HCT116 (cell line): ENCODE measurements around the gene PI4KA. TPM values are rescaled to one million over a fixed set of nuclear protein-coding genes. Genes with fewer than 3 reads are reported as not detected.

Experiments
- ATAC-seq: fragments of 200-7000 bp; cut with Tn5 transposase; 2 replicates; pipeline ENCODE4 v1.9.1; 2020; ENCODE audit warnings: mild to moderate bottlenecking, moderate library complexity
- BruUV-seq: library from RNA; stranded (reverse); fragments of 400-500 nt; replicated peaks from 2 replicates; lab custom pipeline; 2021; lab: Mats Ljungman, UMichigan
- CTCF ChIA-PET: fragments of 300-600 bp; sonication (Branson Sonifier 250); formaldehyde crosslinking; loops from one replicate; lab custom pipeline; 2021; ENCODE audit warnings: antibody characterized with exemption; lab: Charles Lee
- POLR2A ChIA-PET: fragments of 300-600, 350-600 bp; sonication (Branson Sonifier 250); formaldehyde crosslinking; loops from one replicate; lab custom pipeline; 2021; ENCODE audit warnings: antibody characterized with exemption; lab: Charles Lee
- RAD21 ChIA-PET, 2 experiments: fragments of 300-600 bp; sonication (Branson Sonifier 250); formaldehyde crosslinking; loops; one replicate each; lab custom pipeline; 2023; ENCODE audit warnings: low total read pairs in 2 of 2; ENCODE audit not compliant: uncharacterized antibody in 2 of 2, unreplicated experiment in 2 of 2, low non-redundant PET in 1 of 2; lab: Charles Lee
- DNase-seq: peaks from one replicate; pipeline ENCODE4 v3.0.0-alpha.2; 2010; ENCODE audit warnings: low read depth, low spot score
- H2AFZ ChIP-seq: fragments of 200-600 bp; shearing (Covaris generic), sonication (generic); 2 replicates; pipeline ENCODE4 v1.6.1; 2017; ENCODE audit warnings: low read depth, mixed run types, mixed read lengths, antibody characterized with exemption, low read length; ENCODE audit not compliant: poor library complexity, severe bottlenecking
- H3K27ac ChIP-seq: 2 replicates; pipeline ENCODE4 v1.5.1; 2012; ENCODE audit warnings: low read depth, low read length
- H3K27me3 ChIP-seq: fragments of 200-600 bp; sonication (generic); 2 replicates; pipeline ENCODE4 v1.6.1; 2016; ENCODE audit warnings: mixed run types, low read length, mixed read lengths; ENCODE audit not compliant: insufficient read depth
- H3K36me3 ChIP-seq, 2 experiments: fragments of 200-500 bp in 1 of 2; fragments of 200-600 bp in 1 of 2; sonication (Bioruptor generic) in 1 of 2; sonication (generic) in 1 of 2; 2 replicates each; pipeline versions ENCODE4 v1.5.1 to v1.6.1; 2014 to 2016; ENCODE audit warnings: low read length in 2 of 2, inconsistent platforms in 1 of 2, mixed read lengths in 1 of 2, mixed run types in 1 of 2; ENCODE audit not compliant: insufficient read depth in 2 of 2, control insufficient read depth in 1 of 2
- H3K4me1 ChIP-seq, 2 experiments: fragments of 200-600 bp in 1 of 2; sonication (generic) in 1 of 2; 2 replicates each; pipeline versions ENCODE4 v1.5.1 to v1.6.1; 2012 to 2017; ENCODE audit warnings: low read length in 2 of 2, inconsistent platforms in 1 of 2, mild to moderate bottlenecking in 1 of 2, mixed read lengths in 1 of 2, mixed run types in 1 of 2, moderate library complexity in 1 of 2; ENCODE audit not compliant: insufficient read depth in 2 of 2, control insufficient read depth in 1 of 2
- H3K4me2 ChIP-seq: fragments of 200-600 bp; sonication (generic); 2 replicates; pipeline ENCODE4 v1.6.1; 2017; ENCODE audit warnings: mixed run types, low read length, mixed read lengths
- H3K4me3 ChIP-seq, 2 experiments: fragments of 200-600 bp in 1 of 2; sonication (generic) in 1 of 2; replicated peaks in 1 of 2; 2 replicates each; pipeline ENCODE4 v1.5.1; 2011 to 2016; ENCODE audit warnings: low read length in 2 of 2, control low read depth in 1 of 2, low read depth in 1 of 2, mild to moderate bottlenecking in 1 of 2, mixed read lengths in 1 of 2, mixed run types in 1 of 2
- H3K79me2 ChIP-seq: fragments of 200-600 bp; sonication (generic); 2 replicates; pipeline ENCODE4 v1.6.1; 2017; ENCODE audit warnings: mild to moderate bottlenecking, mixed run types, low read length, moderate library complexity, mixed read lengths; ENCODE audit not compliant: insufficient read depth
- H3K9ac ChIP-seq: fragments of 200-600 bp; sonication (generic); 2 replicates; pipeline ENCODE4 v1.6.1; 2016; ENCODE audit warnings: low read length, mixed read lengths
- H3K9me2 ChIP-seq: fragments of 200-600 bp; sonication (generic), shearing (Covaris generic); 2 replicates; pipeline ENCODE4 v1.6.1; 2017; ENCODE audit warnings: mixed run types, mild to moderate bottlenecking, moderate library complexity; ENCODE audit not compliant: insufficient read depth
- H3K9me3 ChIP-seq, 2 experiments: fragments of 200-500 bp in 1 of 2; fragments of 200-600 bp in 1 of 2; sonication (Bioruptor generic) in 1 of 2; sonication (generic) in 1 of 2; 2 replicates each; pipeline ENCODE4 v1.6.1; 2014 to 2017; ENCODE audit warnings: low read length in 2 of 2, mixed read lengths in 2 of 2, inconsistent platforms in 1 of 2, low read depth in 1 of 2, mild to moderate bottlenecking in 1 of 2, mixed run types in 1 of 2, moderate library complexity in 1 of 2; ENCODE audit not compliant: control insufficient read depth in 1 of 2, insufficient read depth in 1 of 2
- H4K20me1 ChIP-seq: fragments of 200-600 bp; sonication (generic), shearing (Covaris generic); 2 replicates; pipeline ENCODE4 v1.6.1; 2017; ENCODE audit warnings: mixed run types, mild to moderate bottlenecking, moderate library complexity; ENCODE audit not compliant: insufficient read depth
- CBX3 ChIP-seq: IDR thresholded peaks from 2 replicates; pipeline ENCODE4 v1.6.1; 2012; ENCODE audit warnings: low read depth
- EGR1 ChIP-seq: IDR thresholded peaks from 2 replicates; pipeline ENCODE4 v1.6.1; 2012; ENCODE audit warnings: low read depth
- ELF1 ChIP-seq: IDR thresholded peaks from 2 replicates; pipeline ENCODE4 v1.6.1; 2012; ENCODE audit warnings: low read depth, borderline replicate concordance
- EZH2 ChIP-seq: fragments of 200-600 bp; sonication (generic); IDR thresholded peaks from 2 replicates; pipeline ENCODE4 v1.6.1; 2017; ENCODE audit warnings: antibody characterized with exemption, mixed run types
- FOSL1 ChIP-seq: IDR thresholded peaks from 2 replicates; pipeline ENCODE4 v1.6.1; 2012; ENCODE audit warnings: low read depth
- JUND ChIP-seq: IDR thresholded peaks from 2 replicates; pipeline ENCODE4 v1.6.1; 2012
- POLR2A ChIP-seq: IDR thresholded peaks from 2 replicates; pipeline ENCODE4 v1.7.0; 2011; ENCODE audit warnings: borderline replicate concordance; ENCODE audit not compliant: insufficient read depth, insufficient read length; ENCODE audit errors: extremely low read depth
- POLR2AphosphoS5 ChIP-seq: IDR thresholded peaks from 2 replicates; pipeline ENCODE4 v1.6.1; 2011; ENCODE audit warnings: mild to moderate bottlenecking, low read depth, low read length, moderate library complexity
- SIN3A ChIP-seq: IDR thresholded peaks from 2 replicates; pipeline ENCODE4 v1.6.1; 2012; ENCODE audit warnings: low read depth
- SP1 ChIP-seq: IDR thresholded peaks from 2 replicates; pipeline ENCODE4 v1.6.1; 2012; ENCODE audit warnings: low read depth
- SRF ChIP-seq: IDR thresholded peaks from 2 replicates; pipeline ENCODE4 v1.6.1; 2012; ENCODE audit warnings: low read depth
- TCF7L2 ChIP-seq: IDR thresholded peaks from 2 replicates; pipeline ENCODE4 v1.7.0; 2011; ENCODE audit warnings: borderline replicate concordance, inconsistent platforms; ENCODE audit not compliant: insufficient read depth, insufficient read length; ENCODE audit errors: extremely low read depth
- YY1 ChIP-seq: IDR thresholded peaks from 2 replicates; pipeline ENCODE4 v1.6.1; 2011; ENCODE audit warnings: low read length, low read depth, moderate library complexity, mild to moderate bottlenecking; ENCODE audit not compliant: insufficient replicate concordance; ENCODE audit errors: extremely low read depth
- ZNF274 ChIP-seq: fragments of 200-500 bp; sonication (Bioruptor generic); IDR thresholded peaks from 2 replicates; pipeline ENCODE4 v1.6.1; 2014; ENCODE audit warnings: mild to moderate bottlenecking, low read depth, low read length, inconsistent platforms
- intact Hi-C: fragments of 100-400 bp; cut with micrococcal nuclease; formaldehyde crosslinking; loops from 2 replicates; pipeline ENCODE4 v1.10.0; 2022
- total RNA-seq: library from RNA; stranded (reverse); gene quantifications from one replicate; pipeline ENCODE4 v1.2.1, GENCODE V29; 2021; ENCODE audit not compliant: unreplicated experiment
- TF ChIP-seq, protein P1 (sequence below): IDR thresholded peaks from 2 replicates; pipeline ENCODE4 v1.6.1; 2012
- TF ChIP-seq, protein P2 (sequence below): IDR thresholded peaks from 2 replicates; pipeline ENCODE4 v1.6.1; 2012
- TF ChIP-seq, protein P3 (sequence below), 3 experiments: fragments of 200-600 bp in 1 of 3; sonication (generic) in 1 of 3; IDR thresholded peaks in 2 of 3; conservative IDR thresholded peaks in 1 of 3; 2 replicates each; pipeline ENCODE4 v1.5.1; 2012 to 2017; ENCODE audit warnings: low read depth in 2 of 3, low read length in 2 of 3, antibody characterized with exemption in 1 of 3, borderline replicate concordance in 1 of 3, control low read depth in 1 of 3, mild to moderate bottlenecking in 1 of 3, mixed read lengths in 1 of 3, mixed run types in 1 of 3, moderate library complexity in 1 of 3; ENCODE audit not compliant: insufficient read depth in 1 of 3
- TF ChIP-seq, protein P4 (sequence below): IDR thresholded peaks from 2 replicates; pipeline ENCODE4 v1.6.1; 2012; ENCODE audit warnings: low read depth

PI4KA gene
- total RNA-seq, 1 experiment from 2014 or later: 59.6 TPM

DNA sequence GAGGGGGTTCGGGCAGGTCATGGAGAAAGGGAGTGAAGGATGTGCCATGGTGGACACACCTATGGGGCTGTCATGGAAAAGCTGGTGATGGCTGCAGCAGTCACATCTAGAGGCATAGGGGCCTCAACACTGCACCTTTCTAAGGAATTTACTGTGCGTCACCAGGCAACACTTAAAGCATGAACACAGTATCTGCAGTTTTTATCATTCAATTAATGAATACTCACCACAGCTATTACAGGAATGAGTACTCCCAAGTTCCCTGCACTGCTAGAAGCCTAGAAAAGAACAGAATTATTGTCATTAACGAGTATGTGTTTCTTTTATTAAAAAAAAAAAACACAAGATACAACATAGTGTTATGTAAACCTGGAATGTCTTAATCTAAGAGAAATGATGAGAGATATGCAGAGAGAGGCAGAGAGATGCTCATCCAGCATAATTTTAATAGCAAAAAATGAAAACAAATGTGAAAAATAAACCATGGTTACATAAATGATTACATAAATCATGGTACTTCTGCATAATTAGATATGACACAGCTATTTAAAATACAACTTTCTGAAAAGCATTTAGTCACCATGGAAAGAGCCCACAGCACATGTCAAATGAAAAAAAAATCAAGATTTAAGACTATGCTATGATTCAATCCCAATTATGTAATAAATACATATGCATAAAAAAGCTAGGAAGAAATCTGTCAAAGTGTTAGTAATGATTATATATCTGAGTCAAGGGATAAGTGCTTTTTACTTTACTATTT is 65.5 kb downstream of the PI4KA start:
- Histone ChIP-seq H3K79me2 (no peaks in the 10 kb centered on the region), H3K9ac (no peak overlapping the region), H3K4me1 (no peaks in the 10 kb centered on the region), H3K4me2 (no peak overlapping the region), H3K9me2 (no peaks in the 10 kb centered on the region), H2AFZ (no peak overlapping the region), H3K36me3 (peaks cover 3 to 4% of the 10 kb centered on the region in 2 experiments; a peak in 2 of 4 replicates), H3K27me3 (no peaks in the 10 kb centered on the region), H3K27ac (no peak overlapping the region), H4K20me1 (no peaks in the 10 kb centered on the region), H3K9me3 (no peaks in the 10 kb centered on the region), H3K4me3 (no peak overlapping the region)
- POLR2A ChIA-PET: no interaction called here
- no TSS peak for BruUV-seq
- RAD21 ChIA-PET: no interaction called here
- intact Hi-C loops: no loop called here
- ATAC-seq (no peak), DNase-seq (no peak)
- CTCF ChIA-PET: interaction anchor here (1.6 kb wide), 1 partner anchor 9 kb away, joined by 8 read pairs; no protein-coding TSS in a partner anchor
- TF ChIP-seq, protein P1, sequence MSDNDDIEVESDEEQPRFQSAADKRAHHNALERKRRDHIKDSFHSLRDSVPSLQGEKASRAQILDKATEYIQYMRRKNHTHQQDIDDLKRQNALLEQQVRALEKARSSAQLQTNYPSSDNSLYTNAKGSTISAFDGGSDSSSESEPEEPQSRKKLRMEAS: no peak
- TF ChIP-seq FOSL1: no peak
- TF ChIP-seq, protein P2, sequence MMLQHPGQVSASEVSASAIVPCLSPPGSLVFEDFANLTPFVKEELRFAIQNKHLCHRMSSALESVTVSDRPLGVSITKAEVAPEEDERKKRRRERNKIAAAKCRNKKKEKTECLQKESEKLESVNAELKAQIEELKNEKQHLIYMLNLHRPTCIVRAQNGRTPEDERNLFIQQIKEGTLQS: no peak
- TF ChIP-seq, protein P3, sequence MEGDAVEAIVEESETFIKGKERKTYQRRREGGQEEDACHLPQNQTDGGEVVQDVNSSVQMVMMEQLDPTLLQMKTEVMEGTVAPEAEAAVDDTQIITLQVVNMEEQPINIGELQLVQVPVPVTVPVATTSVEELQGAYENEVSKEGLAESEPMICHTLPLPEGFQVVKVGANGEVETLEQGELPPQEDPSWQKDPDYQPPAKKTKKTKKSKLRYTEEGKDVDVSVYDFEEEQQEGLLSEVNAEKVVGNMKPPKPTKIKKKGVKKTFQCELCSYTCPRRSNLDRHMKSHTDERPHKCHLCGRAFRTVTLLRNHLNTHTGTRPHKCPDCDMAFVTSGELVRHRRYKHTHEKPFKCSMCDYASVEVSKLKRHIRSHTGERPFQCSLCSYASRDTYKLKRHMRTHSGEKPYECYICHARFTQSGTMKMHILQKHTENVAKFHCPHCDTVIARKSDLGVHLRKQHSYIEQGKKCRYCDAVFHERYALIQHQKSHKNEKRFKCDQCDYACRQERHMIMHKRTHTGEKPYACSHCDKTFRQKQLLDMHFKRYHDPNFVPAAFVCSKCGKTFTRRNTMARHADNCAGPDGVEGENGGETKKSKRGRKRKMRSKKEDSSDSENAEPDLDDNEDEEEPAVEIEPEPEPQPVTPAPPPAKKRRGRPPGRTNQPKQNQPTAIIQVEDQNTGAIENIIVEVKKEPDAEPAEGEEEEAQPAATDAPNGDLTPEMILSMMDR (IDR thresholded peaks at IDR 0.05 in 2 of 3, conservative IDR thresholded peaks at IDR 0.05 in 1 of 3; ENCODE audit: borderline replicate concordance in 1 of 3, insufficient read depth in 1 of 3, low read depth in 2 of 3, low read length in 2 of 3): no peak
- TF ChIP-seq TCF7L2: no peak
- TF ChIP-seq SIN3A: no peak
- TF ChIP-seq, protein P4, sequence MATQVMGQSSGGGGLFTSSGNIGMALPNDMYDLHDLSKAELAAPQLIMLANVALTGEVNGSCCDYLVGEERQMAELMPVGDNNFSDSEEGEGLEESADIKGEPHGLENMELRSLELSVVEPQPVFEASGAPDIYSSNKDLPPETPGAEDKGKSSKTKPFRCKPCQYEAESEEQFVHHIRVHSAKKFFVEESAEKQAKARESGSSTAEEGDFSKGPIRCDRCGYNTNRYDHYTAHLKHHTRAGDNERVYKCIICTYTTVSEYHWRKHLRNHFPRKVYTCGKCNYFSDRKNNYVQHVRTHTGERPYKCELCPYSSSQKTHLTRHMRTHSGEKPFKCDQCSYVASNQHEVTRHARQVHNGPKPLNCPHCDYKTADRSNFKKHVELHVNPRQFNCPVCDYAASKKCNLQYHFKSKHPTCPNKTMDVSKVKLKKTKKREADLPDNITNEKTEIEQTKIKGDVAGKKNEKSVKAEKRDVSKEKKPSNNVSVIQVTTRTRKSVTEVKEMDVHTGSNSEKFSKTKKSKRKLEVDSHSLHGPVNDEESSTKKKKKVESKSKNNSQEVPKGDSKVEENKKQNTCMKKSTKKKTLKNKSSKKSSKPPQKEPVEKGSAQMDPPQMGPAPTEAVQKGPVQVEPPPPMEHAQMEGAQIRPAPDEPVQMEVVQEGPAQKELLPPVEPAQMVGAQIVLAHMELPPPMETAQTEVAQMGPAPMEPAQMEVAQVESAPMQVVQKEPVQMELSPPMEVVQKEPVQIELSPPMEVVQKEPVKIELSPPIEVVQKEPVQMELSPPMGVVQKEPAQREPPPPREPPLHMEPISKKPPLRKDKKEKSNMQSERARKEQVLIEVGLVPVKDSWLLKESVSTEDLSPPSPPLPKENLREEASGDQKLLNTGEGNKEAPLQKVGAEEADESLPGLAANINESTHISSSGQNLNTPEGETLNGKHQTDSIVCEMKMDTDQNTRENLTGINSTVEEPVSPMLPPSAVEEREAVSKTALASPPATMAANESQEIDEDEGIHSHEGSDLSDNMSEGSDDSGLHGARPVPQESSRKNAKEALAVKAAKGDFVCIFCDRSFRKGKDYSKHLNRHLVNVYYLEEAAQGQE: no peak
- TF ChIP-seq CBX3: no peak
- no peak for TF ChIP-seq JUND
- TF ChIP-seq SRF: no peak
- no peak for TF ChIP-seq SP1
- TF ChIP-seq POLR2A: no peak
- no peak for TF ChIP-seq EZH2
- no peak for TF ChIP-seq EGR1
- no peak for TF ChIP-seq ELF1
- no peak for TF ChIP-seq YY1
- TF ChIP-seq POLR2AphosphoS5: no peak
- TF ChIP-seq ZNF274: no peak
- TF ChIP-seq, all 23 proteins: peak for 0
